Activated T-cell treated with anti-CD3 and anti-CD28 coated beads, Interleukin-2, amount 50 U/mL, for 48 hours (primary cell): ENCODE measurements around the gene IRX4.
A peak's percentile ranks its signal among the peaks of the same experiment; 100 is the strongest.

ENCODE experiments used
- DNase-seq, 2 experiments: peaks; one replicate each; pipeline ENCODE4 v3.0.0-alpha.2; 2020

IRX4 gene

DNA sequence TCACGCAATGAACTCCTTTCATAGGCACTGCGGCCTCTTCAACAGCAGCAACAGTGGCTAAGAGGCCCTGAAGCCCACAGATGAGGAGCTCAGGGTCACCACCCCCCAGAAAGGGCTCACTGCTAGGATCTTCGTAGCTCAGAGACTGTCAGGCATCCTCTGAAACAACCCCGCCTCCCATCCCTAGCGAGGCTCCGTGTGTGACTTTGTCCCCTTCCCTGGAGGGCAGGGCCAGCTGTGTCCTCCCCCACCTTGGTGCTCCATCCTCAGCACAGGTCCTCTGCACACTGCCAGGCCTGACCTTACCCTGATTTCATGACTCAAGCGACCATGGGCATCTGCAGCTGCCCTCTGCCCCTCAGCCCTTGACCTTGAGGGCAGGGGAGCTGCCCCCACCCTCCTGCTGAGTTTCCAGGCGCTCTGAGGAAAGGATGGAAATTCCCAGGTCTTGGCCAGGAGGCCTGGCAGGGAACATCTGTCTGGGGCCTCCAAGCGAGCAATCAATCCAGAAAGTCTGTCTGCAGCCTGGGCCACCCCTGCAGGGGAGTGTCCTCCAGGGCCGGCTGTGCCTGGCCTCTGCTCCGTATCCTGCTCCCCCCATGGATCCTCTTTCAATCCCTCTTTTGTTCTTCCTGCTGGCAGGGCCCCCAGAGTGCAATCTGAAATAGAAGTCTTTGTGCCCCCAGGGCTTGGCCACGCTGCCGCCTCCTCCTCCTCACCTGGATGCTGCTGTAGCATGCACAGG is 6.8 kb upstream of the IRX4 start:
- DNase-seq, result no peak

DNA sequence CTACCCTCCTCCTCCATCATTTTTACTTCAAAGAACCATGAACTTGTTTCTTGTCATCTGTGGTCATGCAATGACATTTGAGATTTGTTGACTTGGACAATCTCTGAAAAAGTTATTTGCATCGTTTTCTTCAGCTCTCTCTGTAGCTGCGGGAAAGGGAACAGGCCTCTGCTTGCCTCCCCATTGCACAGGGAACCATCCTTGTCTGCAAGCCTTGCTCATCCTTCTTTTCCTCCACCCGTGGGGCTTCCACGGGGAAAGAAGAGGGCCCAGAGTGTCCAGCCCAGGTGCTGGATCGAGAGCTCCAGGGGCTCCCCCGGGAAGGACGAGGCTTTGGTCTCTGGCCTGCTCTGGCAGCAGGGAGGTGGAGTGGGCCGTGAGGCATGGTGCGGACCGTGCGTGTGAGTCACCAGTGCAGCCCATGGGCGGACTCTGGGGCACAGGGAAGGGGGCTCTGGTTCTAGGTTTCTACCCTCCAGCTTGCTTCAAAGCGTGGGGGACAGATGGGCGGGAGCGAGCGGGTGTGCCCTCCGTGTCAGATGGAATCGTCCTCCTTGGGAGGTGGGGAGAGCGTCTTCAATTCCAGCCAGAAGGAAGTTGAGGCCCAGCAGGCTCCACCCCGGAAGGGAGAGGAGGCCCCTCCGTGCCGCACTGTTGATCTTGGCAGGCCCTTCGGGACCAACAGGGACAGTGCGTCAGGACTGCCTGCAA is 6.0 kb upstream of the IRX4 start:
- DNase-seq, result no peak

DNA sequence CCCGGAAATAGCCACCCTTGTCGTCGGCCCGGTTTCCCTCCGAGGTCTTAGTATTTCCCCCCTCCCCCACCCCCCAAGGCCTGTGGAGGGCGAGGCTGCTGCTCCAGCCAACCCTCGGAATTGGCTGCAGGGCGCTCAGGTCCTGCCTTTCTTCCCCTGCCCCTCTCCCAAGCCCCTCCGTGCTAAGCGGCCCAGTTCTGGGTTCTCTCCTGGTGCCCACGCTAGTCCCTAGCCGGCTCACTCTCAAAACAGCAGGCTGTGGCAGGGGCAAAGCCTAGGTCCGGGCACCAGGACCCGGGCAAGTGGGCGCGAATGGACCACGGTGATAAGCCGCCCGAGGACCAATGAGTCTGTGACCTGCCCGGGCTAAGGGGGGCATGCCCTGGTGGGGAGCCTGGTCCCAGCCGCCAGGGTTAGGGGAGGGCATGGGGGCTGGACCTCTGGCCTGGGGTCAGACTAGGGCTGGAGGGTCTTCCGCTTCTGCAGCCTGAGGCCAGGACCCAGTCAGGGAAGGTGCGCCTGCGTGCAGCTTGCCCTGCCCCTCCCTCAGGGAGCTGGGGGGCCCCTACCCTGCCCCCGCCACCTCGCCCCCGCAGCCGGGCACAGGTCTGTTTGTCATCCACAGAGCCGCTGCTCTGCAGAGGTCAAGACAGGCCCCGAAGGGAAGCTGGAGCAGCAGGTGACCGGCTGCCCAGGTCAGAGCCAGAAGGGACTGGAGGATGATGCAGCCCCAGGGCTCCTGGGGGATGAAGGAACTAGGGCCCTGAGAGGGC is 5.0 kb upstream of the IRX4 start:
- no peak for DNase-seq

DNA sequence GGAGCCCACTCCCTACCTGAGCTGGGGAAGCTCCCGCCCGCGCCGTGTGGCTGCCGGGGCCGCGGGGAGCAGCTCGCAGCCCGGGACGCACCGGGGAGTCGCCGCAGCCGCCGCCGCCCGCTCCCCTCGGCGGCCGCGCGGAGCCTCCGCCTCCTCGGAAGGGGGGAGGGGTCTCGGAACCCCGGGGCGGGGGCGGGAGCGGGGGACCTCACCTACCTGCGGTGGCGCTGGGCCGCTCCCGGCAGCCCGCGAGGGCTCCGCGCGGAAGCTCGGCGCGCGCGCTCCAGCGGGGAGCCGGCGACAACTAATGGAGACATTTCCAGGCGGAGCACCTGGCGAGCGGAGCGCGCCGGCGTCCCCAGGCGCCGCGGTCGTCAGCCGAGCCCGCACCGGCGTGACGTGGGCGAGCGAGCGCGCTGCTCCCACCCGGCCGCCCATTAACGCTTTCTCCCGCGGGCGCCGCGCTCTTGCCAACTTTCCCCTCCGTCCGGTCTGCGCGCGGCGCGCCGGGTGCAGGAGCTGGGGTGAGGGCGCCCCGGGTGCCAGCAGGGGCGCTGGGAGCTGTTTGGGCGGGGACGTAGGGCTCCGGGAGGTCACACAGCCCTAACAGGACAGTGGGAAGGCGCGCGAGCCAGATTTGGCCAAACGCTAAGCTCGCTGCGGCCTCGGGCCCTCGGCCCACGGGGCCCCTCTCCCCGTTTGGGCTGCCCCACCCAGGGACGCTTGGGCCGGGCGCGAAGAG is 4.3 kb upstream of the IRX4 start:
- peak; percentile 22 to 27 for DNase-seq

DNA sequence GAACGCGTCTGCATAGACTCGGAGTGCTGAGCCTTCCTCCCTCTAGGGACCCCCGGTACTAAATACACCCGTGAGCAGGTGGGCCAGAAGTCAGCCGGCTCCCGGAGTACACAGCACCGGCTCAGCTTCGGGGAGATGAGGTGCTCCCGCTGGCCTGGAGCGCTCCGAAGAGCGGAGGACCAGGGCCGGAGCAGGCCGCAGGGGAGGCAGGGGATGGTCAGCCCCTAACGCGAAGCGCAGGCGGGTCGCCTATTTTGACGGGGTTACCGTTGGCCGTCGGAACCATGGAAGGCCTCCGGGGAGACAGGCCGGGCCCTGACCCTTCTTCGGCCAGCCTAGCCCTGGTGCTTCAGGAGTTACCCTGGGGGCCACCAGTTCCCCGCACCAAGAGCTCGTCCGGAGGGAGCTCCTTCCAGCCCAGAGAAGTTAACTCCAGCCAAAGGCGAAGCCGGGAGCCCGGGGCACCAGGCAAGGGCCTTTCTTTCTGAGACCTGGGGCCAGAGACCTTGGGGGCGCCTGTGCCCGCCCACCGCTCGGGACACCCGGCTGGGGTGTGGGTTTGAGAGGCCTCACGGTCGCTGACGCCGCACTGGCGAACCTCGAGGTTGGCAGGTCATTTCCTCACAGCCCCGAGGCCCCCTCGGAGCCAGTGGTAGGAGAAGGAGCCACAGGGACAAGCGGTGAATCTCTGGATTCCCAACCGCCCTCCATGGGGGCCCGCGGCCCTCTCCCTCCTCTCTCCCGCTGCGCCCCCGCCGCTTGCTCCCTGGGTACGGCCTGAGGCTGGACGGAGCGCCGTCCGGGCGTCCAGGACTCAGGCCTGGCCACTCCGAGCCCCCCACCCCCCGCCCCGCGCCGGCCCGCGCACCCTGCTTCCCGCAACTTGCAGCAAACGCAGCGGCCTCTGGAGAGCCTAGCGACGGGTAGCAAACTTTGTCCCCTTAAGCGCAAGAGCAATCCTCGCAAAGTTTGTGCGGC is 3.4 kb upstream of the IRX4 start:
- DNase-seq, result peak; percentile 22 to 25

DNA sequence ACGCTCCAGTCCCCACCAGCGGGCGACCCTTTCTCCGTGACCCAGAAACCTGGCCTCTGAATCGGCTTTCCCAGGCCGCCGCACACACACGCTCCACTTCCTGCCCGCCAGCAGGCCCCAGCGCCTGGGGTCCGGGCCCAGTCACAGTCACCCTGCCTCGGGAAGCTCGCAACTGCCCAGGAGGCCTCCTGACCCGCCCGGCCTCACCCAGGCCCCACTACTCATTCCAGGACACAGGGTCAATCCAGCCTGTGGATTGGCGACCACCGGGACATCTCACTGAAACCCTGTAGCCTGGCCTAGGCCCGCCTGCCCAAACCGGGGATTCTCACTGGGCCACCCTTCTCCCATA is 2.7 kb upstream of the IRX4 start:
- DNase-seq, result no peak

DNA sequence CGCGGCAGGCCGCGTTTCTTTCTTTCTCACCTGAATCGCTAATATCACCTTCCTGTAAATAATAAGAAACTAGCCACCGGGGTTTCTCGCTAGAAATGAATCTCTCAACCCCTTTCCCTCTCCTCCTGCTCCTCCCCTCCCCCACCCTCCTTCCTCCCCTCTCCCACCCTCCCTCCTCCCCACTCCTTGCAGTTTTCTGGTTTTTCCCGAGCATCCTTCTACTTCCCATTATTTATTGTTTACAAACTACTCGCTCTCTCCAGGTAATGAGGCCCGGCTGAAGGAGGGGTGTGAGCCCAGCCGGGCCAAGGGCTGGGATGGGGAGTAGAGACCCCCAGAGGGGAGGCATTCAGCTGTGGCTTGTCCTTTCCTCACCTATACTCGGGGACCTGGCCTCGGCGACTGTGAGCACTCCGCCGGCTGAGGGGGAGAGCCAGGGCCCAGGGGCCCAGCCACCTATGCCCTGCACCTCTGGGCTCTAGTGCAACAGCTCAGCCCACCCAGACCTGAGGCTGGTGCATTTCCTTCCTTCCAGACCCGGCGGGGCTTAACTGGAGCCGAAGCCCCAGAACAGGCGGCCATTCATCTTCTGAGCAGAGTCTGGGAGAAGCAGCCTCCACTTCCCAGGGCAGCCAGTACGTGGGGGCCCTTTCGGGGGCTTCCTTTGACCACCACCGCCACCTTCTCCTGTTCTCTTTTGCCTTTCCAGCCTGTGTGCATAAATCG is 2.1 kb upstream of the IRX4 start:
- DNase-seq, result no peak

DNA sequence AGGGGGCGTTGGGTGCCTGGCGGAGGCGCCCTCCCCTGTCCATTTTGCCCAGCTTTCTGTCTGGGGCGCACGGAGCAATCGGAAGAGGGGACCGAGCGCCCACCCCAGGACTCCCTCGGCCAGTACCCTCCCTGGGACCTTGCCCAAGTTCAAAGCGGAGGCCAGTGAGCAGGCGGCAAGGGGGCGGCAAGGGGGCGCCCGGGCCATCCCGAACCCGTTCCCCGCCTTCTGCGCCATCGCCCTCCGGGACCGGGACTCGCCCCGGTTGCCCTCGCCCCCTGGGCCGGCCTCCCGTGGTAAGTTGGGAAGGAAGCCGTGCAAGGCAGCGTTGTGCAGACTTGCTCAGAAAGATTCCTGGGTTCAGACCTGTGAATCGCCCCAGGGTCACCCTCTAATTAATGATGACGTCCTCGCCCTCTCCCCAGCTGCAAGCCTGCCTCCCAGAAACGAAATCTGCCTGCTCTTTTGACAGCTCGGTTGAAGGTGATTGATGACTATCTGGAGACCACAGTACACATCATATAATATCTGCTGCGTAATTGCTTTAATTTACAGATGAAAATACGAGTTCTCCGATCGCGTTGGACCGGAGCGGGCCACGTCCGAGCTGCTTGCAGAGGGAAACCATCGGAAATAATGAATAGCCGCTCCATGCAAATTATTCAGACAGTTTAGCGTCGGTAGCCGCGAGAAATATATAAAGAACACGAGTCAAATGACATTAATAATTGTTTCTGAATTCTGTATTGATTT is 1.4 kb upstream of the IRX4 start:
- peak in 1 of 2 experiments; percentile 25 for DNase-seq

DNA sequence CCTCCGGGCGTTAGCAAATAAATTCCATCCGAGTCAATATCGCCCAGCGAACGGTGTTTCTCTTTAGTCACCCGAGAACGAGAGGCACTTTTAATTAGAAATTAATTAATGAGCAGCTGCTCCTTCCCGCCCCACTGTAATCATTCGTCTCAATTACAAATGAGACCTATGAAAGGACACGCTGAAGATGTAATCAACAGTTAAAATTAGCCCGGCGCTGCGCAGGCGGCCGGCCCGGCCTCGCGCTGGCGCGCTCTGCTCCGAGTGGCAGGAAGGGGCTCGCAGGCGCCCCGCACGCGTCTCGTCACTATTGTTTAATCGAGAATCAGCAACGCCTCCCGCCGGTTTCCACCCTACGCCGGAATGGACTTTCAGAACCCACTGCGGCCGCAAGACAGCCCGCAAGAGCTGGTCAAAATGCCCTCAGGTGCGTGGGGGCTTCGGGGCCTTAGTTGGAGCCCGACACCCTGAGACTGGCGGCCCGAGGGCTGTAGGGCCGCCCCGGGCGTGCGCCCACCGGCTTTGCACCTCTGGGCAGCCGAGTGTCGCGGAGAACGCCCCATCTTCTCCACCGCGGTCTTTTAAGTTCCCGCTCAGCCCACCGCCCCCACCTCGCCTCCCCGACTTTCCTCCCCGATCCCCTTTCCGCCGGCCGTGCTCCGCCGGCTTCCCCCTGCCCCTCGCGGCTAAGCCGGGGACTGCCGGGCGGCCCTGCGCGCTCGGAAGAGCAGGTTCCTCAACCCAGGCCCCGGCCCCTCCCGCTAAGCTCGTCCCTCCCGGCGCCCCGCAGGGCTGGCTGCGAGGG is 597 bp upstream of the IRX4 start:
- peak; percentile 40 to 51 for DNase-seq

DNA sequence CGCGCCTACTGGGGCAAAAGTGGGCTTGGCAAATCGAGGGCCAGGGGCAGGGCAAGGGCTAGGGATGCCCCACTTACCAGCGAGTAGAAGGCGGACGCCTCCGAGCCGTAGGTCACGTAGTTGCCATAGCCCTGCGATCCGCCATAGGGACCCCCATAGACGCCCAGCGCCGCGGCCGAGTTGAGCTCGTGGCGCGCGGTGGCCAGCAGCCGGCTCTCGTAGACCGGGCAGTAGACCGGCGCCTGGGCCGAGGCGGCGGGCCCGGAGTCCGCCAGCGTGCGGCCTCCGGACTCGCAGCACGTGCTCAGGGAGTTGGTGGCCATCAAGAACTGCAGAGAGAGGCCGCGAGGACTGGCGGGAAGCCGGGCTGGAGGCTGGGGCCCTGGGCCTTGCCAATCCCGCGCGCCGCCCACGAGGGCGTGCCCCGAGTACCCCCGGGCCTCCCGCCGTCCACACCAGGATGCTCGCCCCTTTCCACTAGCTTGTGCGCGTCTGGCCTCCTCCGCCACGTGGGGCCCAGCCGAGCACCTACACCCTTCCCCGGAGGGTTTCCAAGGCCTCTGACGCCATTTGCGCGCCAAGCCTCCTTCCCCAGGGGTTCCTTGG is 891 bp downstream of the IRX4 start:
- DNase-seq, result peak; percentile 22 to 24

DNA sequence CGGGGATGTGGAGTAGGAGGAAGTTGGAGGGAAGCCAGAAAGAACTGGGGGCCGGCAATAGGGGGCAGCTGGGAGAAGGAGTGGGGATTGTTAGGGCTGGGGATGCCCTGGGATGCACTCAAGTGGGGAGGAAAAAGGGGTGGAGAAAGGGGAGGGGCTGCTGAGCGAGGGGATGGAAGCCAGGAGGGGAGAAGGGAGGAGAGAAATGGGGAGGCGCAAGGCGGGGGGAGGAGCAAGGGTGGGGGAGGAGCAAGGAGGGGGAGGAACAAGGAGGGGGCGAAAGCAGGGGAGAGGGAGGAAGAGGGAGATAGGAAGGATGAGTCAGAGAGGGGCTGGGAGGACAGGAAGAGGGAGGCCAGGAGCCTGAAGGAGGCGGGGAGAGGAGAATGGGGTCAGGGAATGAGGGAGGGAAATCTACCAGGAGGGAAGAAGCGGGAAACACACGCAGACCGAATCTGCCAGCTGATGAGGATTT is 1.6 kb downstream of the IRX4 start:
- no peak for DNase-seq

DNA sequence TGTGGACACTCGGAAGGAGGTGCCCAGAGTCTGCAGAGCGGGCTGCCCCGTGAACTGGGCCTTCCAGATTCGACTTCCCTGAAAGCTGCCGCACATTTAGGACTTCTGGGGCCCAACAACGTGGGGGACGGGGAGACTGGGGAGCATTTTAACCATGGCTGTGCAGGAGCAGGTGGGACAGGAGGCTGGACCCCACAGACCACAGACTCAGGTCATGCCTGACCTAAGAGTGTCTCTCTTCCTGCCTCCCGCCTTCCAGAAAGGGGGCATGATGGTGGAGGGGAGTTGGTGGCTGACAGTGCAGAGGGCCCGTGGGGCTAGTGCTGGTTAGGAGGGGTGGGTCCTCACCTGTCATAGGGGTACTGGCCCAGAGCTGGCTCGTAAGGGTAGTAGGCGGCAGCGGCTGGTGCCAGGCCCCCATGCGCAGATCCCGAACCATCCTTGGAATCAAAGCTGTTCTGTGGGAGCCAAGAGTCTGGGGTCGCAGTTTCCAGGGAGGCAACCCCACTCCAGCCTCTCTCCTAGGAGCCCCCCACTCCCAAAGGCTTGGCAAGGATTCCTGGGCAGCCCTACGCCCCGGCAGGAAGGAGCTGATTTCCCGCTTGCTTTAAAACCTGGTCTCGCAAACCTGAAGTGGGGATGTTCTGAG is 2.2 kb downstream of the IRX4 start:
- DNase-seq, result no peak

DNA sequence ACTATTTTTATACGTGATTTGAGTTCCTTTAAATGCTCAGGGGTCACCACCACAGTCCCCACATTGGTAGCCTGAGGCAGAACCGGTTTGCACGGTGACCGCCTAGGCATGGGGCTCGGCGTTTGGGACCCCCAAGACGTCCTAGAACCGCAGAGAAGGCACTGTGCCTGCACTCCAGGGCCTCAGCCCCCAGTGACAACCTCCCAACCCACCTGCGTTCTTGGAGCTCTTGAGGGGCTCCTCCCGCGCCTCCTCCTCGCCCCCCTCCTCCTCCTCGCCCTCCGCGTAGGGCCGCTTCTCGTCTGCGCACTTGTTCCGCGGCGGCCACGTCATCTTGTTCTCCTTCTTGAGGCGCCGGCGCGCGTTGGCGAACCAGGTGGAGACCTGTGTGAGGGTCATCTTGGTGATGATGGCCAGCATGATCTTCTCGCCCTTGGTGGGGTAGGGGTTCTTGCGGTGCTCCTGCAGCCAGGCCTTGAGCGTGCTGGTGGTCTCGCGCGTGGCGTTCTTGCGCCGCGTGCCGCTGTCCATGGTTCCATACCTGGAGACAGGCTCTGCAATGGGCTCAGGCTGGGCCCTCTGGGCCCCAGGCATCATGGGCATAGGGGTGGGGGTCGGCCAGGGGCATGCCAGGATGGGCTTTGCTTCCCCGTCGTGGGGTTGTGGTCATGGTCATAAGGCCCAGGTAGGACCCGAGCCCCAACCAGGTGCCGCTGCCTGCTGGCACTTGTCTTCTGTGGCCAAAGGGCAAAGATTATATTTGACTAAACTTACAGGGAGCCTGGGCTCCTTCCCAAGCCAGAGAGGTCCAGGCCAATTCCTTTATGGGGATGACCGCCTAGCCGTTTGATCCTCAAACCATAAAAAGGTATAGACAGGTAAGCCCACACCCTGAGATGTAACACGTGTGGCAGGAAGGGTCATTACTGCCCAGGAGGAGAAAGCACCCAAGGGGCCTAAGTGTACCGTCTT is 3.1 kb downstream of the IRX4 start:
- DNase-seq, result no peak

DNA sequence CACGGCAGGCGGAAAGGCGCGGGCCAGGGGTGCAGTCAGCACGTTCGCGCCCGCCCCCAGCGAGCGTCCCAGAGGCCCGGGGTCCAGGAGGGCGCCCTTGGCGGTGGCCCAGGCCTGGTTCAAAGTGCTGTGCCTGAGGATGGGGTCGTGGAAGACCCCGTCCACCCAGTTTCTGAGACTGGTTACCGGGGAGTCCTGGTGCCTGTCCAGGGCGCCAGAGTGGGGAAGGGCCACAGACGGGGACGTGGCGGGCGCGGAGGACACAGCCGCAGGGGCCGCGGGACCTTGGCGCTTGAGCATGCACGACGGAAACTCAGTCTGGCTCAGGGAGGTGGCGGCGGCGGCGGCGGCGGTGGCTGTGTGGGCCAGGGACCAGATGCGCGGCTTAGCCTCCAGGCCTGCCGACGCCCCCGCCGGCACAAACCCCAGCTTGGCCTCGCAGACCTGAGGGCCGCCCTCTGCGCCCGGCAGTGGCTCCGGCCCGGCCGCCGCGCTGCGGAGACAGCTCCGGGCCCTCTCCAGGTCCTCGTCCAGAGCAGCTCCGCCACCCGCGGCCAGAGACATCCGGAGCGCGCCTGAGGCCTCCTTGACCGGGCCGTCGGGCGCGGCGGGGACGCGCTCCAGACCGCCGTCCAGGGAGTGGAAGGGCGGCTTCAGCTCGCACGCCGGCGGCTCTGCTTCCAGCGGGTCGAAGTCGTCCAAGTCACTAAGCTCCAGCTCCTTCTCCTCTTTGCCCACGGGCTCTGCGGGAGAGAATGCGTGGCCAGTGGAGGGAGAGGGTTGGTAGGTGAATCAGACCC is 4.5 kb downstream of the IRX4 start:
- peak in 1 of 2 experiments; percentile 20 for DNase-seq

DNA sequence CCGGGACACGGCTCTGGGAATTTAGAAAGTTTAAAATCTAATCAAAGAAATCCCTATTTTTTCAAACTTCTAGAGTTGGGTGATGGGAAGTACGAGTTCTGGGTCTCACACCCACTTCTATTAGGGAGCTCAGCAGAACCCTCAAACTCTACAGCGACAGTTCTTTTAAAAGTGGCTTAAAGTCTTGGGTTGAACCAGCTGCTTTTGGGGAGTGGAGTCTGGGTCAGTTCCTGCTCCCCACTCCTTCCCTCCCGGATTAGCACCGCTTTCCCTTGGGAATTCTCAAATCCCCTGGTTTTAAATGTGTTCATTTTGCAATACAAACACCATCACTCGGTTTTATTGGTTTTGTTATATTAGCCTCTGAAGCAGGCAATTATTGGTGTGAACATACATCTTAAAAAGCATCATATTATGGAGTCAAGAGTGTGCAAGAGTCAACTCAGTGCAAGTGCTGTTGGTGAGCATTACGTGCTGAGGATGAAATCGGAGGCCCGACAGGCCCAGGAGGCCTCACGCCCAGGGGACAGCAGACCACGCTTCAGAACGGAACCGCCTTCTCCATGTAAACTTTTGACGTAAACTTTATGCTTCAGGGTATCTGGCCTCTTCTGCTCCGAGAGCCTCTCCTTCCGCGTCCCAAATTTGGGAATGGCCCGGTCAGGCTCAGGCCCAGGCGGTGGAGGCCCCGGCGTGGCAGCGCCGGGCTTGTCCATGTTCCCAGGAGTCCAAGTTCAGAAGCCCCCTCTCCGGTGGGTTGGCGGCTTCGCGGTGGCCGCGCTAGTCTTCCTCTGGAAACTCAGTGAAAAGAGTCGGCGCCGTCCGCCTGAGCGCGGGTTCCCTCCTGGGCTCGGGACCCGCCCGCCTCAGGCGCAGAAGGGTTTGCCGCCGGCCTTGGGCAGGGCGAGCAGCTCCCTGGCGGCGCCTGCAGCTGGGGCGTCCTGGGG is 5.3 kb downstream of the IRX4 start:
- peak; percentile 24 to 33 for DNase-seq
